HCT116 (cell line): ENCODE data around the gene COA1.

ENCODE experiments used
- CEBPB ChIP-seq: IDR thresholded peaks from 2 replicates; pipeline ENCODE4 v1.6.1; 2012; ENCODE audit warnings: low read depth
- EZH2 ChIP-seq: fragments of 200-600 bp; sonication (generic); IDR thresholded peaks from 2 replicates; pipeline ENCODE4 v1.6.1; 2017; ENCODE audit warnings: antibody characterized with exemption, mixed run types
- EZH2phosphoT487 ChIP-seq: fragments of 200-600 bp; IDR thresholded peaks from 2 replicates; pipeline ENCODE4 v1.6.1; 2018; ENCODE audit warnings: antibody characterized with exemption, borderline replicate concordance
- MAX ChIP-seq: IDR thresholded peaks from 2 replicates; pipeline ENCODE4 v1.6.1; 2012
- POLR2A ChIP-seq: IDR thresholded peaks from 2 replicates; pipeline ENCODE4 v1.7.0; 2011; ENCODE audit warnings: borderline replicate concordance; ENCODE audit not compliant: insufficient read depth, insufficient read length; ENCODE audit errors: extremely low read depth
- POLR2AphosphoS5 ChIP-seq: IDR thresholded peaks from 2 replicates; pipeline ENCODE4 v1.6.1; 2011; ENCODE audit warnings: mild to moderate bottlenecking, low read depth, low read length, moderate library complexity
- RAD21 ChIP-seq: IDR thresholded peaks from 2 replicates; pipeline ENCODE4 v1.6.1; 2012; ENCODE audit warnings: low read depth, mild to moderate bottlenecking
- SIN3A ChIP-seq: IDR thresholded peaks from 2 replicates; pipeline ENCODE4 v1.6.1; 2012; ENCODE audit warnings: low read depth
- SRF ChIP-seq: IDR thresholded peaks from 2 replicates; pipeline ENCODE4 v1.6.1; 2012; ENCODE audit warnings: low read depth
- ZFX ChIP-seq: fragments of 450-650 bp; IDR thresholded peaks from 2 replicates; pipeline ENCODE4 v1.6.1; 2017
- ZNF274 ChIP-seq: fragments of 200-500 bp; sonication (Bioruptor generic); IDR thresholded peaks from 2 replicates; pipeline ENCODE4 v1.6.1; 2014; ENCODE audit warnings: mild to moderate bottlenecking, low read depth, low read length, inconsistent platforms
- TF ChIP-seq, protein P1 (sequence below), 3 experiments: fragments of 200-600 bp in 1 of 3; sonication (generic) in 1 of 3; IDR thresholded peaks in 2 of 3; conservative IDR thresholded peaks in 1 of 3; 2 replicates each; pipeline ENCODE4 v1.5.1; 2012 to 2017; ENCODE audit warnings: low read depth in 2 of 3, low read length in 2 of 3, antibody characterized with exemption in 1 of 3, borderline replicate concordance in 1 of 3, control low read depth in 1 of 3, mild to moderate bottlenecking in 1 of 3, mixed read lengths in 1 of 3, mixed run types in 1 of 3, moderate library complexity in 1 of 3; ENCODE audit not compliant: insufficient read depth in 1 of 3
- TF ChIP-seq, protein P2 (sequence below): IDR thresholded peaks from 2 replicates; pipeline ENCODE4 v1.6.1; 2012

- TF ChIP-seq, protein P1, sequence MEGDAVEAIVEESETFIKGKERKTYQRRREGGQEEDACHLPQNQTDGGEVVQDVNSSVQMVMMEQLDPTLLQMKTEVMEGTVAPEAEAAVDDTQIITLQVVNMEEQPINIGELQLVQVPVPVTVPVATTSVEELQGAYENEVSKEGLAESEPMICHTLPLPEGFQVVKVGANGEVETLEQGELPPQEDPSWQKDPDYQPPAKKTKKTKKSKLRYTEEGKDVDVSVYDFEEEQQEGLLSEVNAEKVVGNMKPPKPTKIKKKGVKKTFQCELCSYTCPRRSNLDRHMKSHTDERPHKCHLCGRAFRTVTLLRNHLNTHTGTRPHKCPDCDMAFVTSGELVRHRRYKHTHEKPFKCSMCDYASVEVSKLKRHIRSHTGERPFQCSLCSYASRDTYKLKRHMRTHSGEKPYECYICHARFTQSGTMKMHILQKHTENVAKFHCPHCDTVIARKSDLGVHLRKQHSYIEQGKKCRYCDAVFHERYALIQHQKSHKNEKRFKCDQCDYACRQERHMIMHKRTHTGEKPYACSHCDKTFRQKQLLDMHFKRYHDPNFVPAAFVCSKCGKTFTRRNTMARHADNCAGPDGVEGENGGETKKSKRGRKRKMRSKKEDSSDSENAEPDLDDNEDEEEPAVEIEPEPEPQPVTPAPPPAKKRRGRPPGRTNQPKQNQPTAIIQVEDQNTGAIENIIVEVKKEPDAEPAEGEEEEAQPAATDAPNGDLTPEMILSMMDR (IDR thresholded peaks at IDR 0.05 in 2 of 3, conservative IDR thresholded peaks at IDR 0.05 in 1 of 3; ENCODE audit: borderline replicate concordance in 1 of 3, insufficient read depth in 1 of 3, low read depth in 2 of 3, low read length in 2 of 3), result no peak
- no peak for TF ChIP-seq POLR2AphosphoS5
- TF ChIP-seq, protein P2, sequence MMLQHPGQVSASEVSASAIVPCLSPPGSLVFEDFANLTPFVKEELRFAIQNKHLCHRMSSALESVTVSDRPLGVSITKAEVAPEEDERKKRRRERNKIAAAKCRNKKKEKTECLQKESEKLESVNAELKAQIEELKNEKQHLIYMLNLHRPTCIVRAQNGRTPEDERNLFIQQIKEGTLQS, result no peak
- TF ChIP-seq SIN3A, result no peak
- no peak for TF ChIP-seq SRF
- no peak for TF ChIP-seq RAD21
- TF ChIP-seq EZH2phosphoT487, result no peak
- TF ChIP-seq EZH2, result no peak
- no peak for TF ChIP-seq CEBPB
- no peak for TF ChIP-seq ZNF274
- TF ChIP-seq MAX, result no peak
- TF ChIP-seq ZFX, result no peak
- TF ChIP-seq POLR2A, result no peak
These were observed 69.8 kb downstream of the COA1 start for GRCh38 chr7:43659549-43659896.
